ENCODE measurements around the gene LRRC75A. TPM values are rescaled to one million over a fixed set of nuclear protein-coding genes. Genes with fewer than 3 reads are reported as not detected.

The LRRC75A gene
- total RNA-seq, 1 donor from 2014 or later = 1.7 TPM

DNA sequence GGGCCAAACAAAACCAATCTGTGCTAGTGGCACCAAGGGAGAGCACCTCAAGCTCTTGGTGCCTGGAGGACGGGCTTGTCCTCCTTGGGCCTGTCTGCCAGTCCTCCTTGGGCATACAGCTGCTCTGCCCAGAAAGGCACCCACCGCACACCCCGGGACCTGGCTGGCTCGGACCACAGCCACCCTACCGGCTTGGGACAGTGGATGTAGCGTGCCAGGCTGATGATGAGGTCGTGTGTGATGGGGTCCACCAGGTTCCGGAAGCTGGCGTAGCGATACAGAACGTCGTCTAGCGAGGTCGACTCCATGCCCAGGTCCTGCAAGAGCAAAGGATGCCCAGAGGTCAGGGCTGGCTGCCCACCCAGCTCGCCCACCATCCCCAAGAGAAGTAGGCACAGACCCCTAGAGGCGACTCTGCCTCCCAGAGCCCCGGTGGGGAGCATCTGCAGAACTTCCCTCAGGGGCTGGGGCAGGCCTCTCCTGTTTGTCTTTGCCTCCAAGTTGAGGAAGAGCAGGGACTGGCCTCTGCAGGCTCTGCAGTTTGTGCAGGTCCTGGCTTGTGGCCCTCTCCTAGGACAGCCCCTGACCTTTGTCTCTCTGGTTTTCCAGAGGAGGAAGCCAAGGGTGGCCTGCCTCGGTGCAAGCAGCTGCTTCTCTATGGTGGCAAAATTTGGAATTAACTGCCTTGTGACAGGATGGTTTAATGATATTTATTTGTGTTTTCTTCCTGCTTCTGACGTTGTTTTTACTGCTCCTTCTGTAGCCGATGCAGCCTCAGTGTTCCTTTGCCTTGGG is 29.7 kb downstream of the LRRC75A start:
- Histone ChIP-seq H3K4me3 (no peak overlapping the region), H3K36me3 (no peaks in the 10 kb centered on the region), H3K4me1 (peaks cover 20% of the 10 kb centered on the region), H3K27me3 (no peaks in the 10 kb centered on the region), H3K27ac (no peak overlapping the region), H3K9me3 (no peaks in the 10 kb centered on the region)
- intact Hi-C loops (cut with DNase I) = loop anchor here (2.0 kb wide), 1 partner anchor 49 kb away; no protein-coding TSS in a partner anchor
- DNase-seq (ENCODE audit: extremely low spot score in 2 of 2) = no peak
- TF ChIP-seq, protein P1, sequence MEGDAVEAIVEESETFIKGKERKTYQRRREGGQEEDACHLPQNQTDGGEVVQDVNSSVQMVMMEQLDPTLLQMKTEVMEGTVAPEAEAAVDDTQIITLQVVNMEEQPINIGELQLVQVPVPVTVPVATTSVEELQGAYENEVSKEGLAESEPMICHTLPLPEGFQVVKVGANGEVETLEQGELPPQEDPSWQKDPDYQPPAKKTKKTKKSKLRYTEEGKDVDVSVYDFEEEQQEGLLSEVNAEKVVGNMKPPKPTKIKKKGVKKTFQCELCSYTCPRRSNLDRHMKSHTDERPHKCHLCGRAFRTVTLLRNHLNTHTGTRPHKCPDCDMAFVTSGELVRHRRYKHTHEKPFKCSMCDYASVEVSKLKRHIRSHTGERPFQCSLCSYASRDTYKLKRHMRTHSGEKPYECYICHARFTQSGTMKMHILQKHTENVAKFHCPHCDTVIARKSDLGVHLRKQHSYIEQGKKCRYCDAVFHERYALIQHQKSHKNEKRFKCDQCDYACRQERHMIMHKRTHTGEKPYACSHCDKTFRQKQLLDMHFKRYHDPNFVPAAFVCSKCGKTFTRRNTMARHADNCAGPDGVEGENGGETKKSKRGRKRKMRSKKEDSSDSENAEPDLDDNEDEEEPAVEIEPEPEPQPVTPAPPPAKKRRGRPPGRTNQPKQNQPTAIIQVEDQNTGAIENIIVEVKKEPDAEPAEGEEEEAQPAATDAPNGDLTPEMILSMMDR (IDR thresholded peaks at IDR 0.05) = no peak

DNA sequence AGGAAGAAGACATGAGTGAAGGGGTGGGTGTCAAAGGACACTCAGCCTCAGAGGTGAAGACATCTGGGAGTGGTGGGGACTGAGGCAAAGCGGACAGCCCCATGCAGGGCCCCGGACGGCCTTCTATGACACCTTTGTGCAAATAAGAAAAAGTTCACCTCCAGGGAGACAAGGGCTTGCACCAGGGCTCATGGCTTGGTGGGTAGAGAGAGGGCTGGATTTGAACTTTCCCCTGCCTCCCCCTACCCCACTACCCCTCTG is 30.5 kb downstream of the LRRC75A start:
- Histone ChIP-seq H3K9me3 (no peaks in the 10 kb centered on the region), H3K4me3 (no peak overlapping the region), H3K27ac (no peak overlapping the region), H3K4me1 (peaks cover 19% of the 10 kb centered on the region), H3K36me3 (no peaks in the 10 kb centered on the region), H3K27me3 (no peaks in the 10 kb centered on the region)
- DNase-seq (ENCODE audit: extremely low spot score in 2 of 2) = no peak
- intact Hi-C loops (cut with DNase I) = no loop called here
- TF ChIP-seq POLR2A (IDR thresholded peaks at IDR 0.05) = no peak

DNA sequence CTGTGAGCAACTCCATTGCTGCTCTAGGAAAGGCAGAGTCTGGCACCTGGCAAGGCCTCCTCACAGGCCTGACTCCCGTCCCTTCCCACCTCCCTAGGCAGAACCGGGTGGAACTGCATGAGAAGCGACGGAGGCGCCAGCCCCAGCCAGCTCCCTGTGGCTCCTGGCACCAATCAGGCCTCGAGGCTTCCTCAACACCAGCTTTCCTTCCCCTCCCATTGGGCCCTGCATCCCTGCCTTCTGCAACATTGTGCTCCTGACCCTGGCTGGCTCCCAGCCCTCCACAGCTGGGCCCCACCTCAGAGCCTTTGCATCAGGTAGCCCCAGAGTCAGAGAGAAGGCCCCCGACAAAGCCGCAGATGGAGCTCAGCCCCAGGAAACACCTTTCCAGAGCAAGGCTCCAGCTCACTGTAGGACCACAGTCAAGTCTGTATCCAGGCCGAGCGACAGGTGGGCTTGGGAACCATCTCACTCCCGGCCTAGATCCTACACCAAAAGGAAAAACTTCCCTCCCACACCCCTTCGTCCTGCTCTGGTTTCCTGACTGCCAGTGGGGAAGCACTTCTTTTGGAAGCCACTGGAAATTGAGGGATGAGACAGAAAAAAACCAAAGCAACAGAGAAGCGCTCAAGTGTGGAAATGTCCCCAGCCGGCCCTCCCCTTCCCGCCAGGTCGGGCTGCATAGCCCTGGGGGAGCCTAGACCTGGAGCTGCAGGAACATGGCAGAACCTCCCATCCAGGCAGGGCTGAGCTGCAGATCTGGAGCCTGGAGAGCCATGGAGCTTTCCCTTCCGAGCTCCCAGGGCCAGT is 31.0 kb downstream of the LRRC75A start:
- H3K36me3 ChIP-seq = no peaks in the 10 kb centered on the region
- no peak overlapping the region for H3K27ac ChIP-seq
- intact Hi-C loops (cut with DNase I) = no loop called here
- H3K27me3 ChIP-seq = no peaks in the 10 kb centered on the region
- peaks cover 14% of the 10 kb centered on the region for H3K4me1 ChIP-seq
- no peaks in the 10 kb centered on the region for H3K9me3 ChIP-seq
- DNase-seq (ENCODE audit: extremely low spot score in 2 of 2) = no peak
- H3K4me3 ChIP-seq = no peak overlapping the region
- TF ChIP-seq POLR2AphosphoS5 (IDR thresholded peaks at IDR 0.05; ENCODE audit: insufficient read depth in 1 of 2, low read depth in 1 of 2) = no peak
- TF ChIP-seq POLR2A (IDR thresholded peaks at IDR 0.05) = no peak
- TF ChIP-seq, protein P1 (IDR thresholded peaks at IDR 0.05) = no peak

DNA sequence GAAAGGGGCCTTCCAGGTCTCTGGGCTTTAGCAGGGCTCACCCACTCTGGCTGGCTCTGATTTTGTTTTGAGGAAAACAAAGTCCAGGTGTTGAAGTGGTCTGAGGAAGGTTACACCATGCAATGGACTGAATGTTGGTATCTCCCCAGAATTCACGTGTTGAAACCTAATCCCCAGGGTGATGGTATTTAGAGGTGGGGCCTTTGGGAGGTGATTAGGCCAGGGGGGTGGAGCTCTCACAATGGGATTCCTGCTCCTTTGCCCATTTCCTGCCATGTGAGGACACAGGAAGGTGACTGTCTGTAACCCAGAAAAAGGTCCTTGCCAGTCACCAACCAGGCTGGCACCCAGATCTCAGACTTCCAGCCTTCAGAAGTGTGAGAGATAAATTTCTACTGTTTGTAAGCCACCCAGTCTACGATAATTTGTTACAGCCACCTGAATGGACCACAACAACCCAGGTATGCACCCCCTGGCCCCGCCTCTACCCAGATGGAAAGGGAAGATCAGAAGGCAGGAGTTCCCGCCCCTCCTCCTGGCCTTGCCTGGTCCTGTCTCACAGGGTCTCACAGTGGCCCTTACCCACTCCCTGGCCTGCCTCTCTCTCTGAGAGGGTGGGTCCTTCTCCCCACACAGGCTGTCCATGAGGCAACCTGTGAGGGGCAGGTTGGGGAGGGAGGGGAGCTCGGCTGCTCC is 32.0 kb downstream of the LRRC75A start:
- H3K9me3 ChIP-seq = no peaks in the 10 kb centered on the region
- H3K27ac ChIP-seq = no peak overlapping the region
- no peak overlapping the region for H3K4me3 ChIP-seq
- no peak for DNase-seq (ENCODE audit: extremely low spot score in 2 of 2)
- no peaks in the 10 kb centered on the region for H3K27me3 ChIP-seq
- TF ChIP-seq POLR2AphosphoS5 (IDR thresholded peaks at IDR 0.05; ENCODE audit: insufficient read depth in 1 of 2, low read depth in 1 of 2) (no peak), POLR2A (IDR thresholded peaks at IDR 0.05) (no peak)
- TF ChIP-seq, protein P1 (IDR thresholded peaks at IDR 0.05) = no peak
- H3K4me1 ChIP-seq = peaks cover 9% of the 10 kb centered on the region
- intact Hi-C loops (cut with DNase I) = no loop called here
- no peaks in the 10 kb centered on the region for H3K36me3 ChIP-seq

DNA sequence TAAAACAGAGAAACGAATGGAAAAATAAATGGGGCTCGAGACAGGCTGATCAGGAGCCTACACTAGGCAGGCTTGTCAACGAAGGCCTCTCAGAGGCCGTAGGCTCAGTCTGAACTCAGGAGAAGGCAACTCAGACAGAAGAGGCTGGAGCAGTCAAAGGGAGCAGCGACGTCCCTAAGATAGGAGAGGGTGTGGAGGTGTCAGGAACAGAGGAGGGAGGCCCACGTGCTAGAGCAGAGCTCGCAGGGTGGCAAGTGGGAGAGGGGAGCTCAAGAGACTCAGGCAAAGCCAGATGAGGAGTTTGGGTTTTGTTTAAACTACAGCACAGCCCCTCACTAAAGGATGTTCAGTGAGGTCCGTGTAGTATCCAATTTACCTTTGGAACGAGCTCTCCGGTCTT is 32.7 kb downstream of the LRRC75A start:
- TF ChIP-seq POLR2A (IDR thresholded peaks at IDR 0.05) (no peak), POLR2AphosphoS5 (IDR thresholded peaks at IDR 0.05; ENCODE audit: insufficient read depth in 1 of 2, low read depth in 1 of 2) (no peak)
- TF ChIP-seq, protein P1 (IDR thresholded peaks at IDR 0.05) = no peak
- intact Hi-C loops (cut with DNase I) = no loop called here
- H3K4me3 ChIP-seq = no peak overlapping the region
- no peaks in the 10 kb centered on the region for H3K36me3 ChIP-seq
- DNase-seq (ENCODE audit: extremely low spot score in 2 of 2) = no peak
- no peak overlapping the region for H3K27ac ChIP-seq
- H3K4me1 ChIP-seq = peaks cover 9% of the 10 kb centered on the region
- H3K27me3 ChIP-seq = no peaks in the 10 kb centered on the region
- no peaks in the 10 kb centered on the region for H3K9me3 ChIP-seq

Measured in vagina (tissue), 2 donors.